Measurements from ENCODE around the gene CDYL. TPM values are rescaled to one million over a fixed set of nuclear protein-coding genes. Genes with fewer than 3 reads are reported as not detected.

Gene CDYL
- total and polyA plus RNA-seq, 2 of the 4 experiments (the other 2 are of a cell fraction), result 14.2 to 92.1 TPM

DNA sequence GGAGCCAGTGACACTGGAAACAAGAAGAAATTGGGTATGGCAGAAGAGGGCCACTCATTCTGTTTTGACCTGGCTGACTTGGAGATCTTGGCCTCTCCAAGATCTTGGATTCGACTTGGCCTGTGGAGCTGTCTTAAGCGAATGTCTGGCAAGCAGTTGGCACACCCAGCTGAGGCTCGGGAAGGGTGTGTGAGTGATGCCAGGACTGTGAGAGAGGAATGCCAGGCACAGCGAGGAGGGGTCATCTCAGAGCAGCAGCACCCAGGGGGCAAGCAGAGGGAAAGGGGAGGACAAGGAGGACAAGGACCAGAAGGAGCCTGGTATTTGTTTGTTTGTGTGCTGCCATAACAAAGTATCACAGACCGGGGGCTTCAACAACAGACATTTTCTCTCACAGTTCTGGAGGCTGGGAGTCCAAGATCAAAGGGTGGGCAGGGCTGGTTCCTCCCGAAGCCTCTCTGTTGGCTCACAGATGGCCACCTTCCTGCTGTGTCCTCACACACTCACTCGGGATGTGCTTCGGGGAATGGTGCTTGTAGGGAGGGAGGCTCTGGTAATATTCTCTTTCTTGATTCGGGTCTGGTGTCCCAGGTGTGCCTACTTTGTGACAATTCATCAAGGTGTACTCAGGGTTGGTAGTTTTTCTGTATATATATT is 194.7 kb downstream of the CDYL start (continued):
- TF ChIP-seq MAFK (IDR thresholded peaks at IDR 0.05; ENCODE audit: low read depth, low read length), result no peak

DNA sequence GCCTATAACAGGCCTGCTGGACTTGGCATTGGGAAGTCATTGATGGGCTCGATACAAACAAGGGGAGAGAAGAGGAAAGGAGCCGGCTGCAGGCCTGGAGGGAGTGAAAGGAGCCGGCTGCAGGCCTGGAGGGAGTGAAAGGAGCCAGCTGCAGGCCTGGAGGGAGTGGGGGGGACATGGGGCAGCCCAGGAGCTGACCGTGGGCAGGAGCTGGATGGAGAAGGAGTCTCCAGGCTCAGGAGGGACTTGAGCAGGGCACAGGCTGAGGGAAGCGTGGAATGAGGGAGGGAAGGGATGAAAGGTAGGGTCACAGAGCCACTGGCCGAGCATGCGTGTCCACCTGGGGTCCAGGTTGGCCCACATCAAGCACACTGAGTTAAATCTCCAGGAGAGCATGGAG is 195.6 kb downstream of the CDYL start:
- no peaks in the 10 kb centered on the region for H3K9me3 ChIP-seq (ENCODE audit: control insufficient read depth, insufficient read depth, low read length)
- no peak overlapping the region for H3K9ac ChIP-seq (ENCODE audit: low read depth, low read length)
- peak overlapping the region; percentile 52 for H2AFZ ChIP-seq (replicated peaks; ENCODE audit: low read length, poor library complexity)
- H2BK15ac ChIP-seq (ENCODE audit: low read depth, low read length), result no peak overlapping the region
- no peak for ATAC-seq (ENCODE audit: low read depth)
- no peak overlapping the region for H4K5ac ChIP-seq (ENCODE audit: low read depth, low read length)
- no peak overlapping the region for H3K4me3 ChIP-seq (ENCODE audit: insufficient read depth, low read depth, low read length)
- no peak overlapping the region for H2AK5ac ChIP-seq (ENCODE audit: low read depth, low read length)
- no peaks in the 10 kb centered on the region for H4K20me1 ChIP-seq (ENCODE audit: insufficient read depth, low read length)
- no peak overlapping the region for H2BK20ac ChIP-seq (ENCODE audit: low read depth, low read length)
- no peak overlapping the region for H3K56ac ChIP-seq (ENCODE audit: extremely low read depth, insufficient read depth, low read length)
- no peak overlapping the region for H3K4me2 ChIP-seq (ENCODE audit: low read depth, low read length)
- peaks cover 10% of the 10 kb centered on the region; the same call in 1 of the 2 replicates for H3K9me1 ChIP-seq (ENCODE audit: insufficient read depth, low read length)
- no peaks in the 10 kb centered on the region for H3K79me1 ChIP-seq (ENCODE audit: low read depth in 1 of 2, low read length in 2 of 2)
- no peak overlapping the region for H3K23ac ChIP-seq (ENCODE audit: low read depth, low read length)
- dilution Hi-C loops (cut with HindIII; ENCODE audit: low sequenced_read_pairs, unreplicated experiment), result no loop called here
- no peaks in the 10 kb centered on the region for H3K27me3 ChIP-seq (ENCODE audit: control insufficient read depth, insufficient read depth, low read length)
- H3K27ac ChIP-seq (ENCODE audit: insufficient read depth, low read length), result no peak overlapping the region
- POLR2A ChIA-PET (ENCODE audit: unreplicated experiment), result no interaction called here
- CTCF ChIA-PET, result no interaction called here
- H2AK9ac ChIP-seq (replicated peaks; ENCODE audit: low read depth, low read length, poor library complexity), result no peak overlapping the region
- DNase-seq, result no peak
- peak overlapping the region; percentile 21; the same call in 1 of the 2 replicates for H4K91ac ChIP-seq (ENCODE audit: insufficient read depth, low read depth, low read length)
- H2BK5ac ChIP-seq (ENCODE audit: low read depth, low read length, poor library complexity, severe bottlenecking), result no peak overlapping the region
- H3K14ac ChIP-seq (replicated peaks; ENCODE audit: low read depth, low read length), result no peak overlapping the region
- H3K36me3 ChIP-seq (ENCODE audit: control insufficient read depth, insufficient read depth, low read length), result no peaks in the 10 kb centered on the region
- 86% methylated on average over 1 of the region's 7 CpGs; no CpG with 5 or more reads in 1 of the 2 experiments for WGBS, 2 experiments (ENCODE audit: extremely low coverage in 2 of 2, insufficient read length in 1 of 2)
- H3K18ac ChIP-seq (ENCODE audit: low read depth, low read length), result no peak overlapping the region
- H3K4ac ChIP-seq (ENCODE audit: low read depth, low read length), result no peak overlapping the region
- peaks cover 14% of the 10 kb centered on the region; the same call in 1 of the 2 replicates for H3K4me1 ChIP-seq (ENCODE audit: control insufficient read depth, insufficient read depth, low read length)
- in situ Hi-C loops (cut with MboI; ENCODE audit: low sequenced_read_pairs), result no loop called here
- no TSS peak for BruUV-seq (replicated peaks)
- no peak overlapping the region for H4K8ac ChIP-seq (ENCODE audit: low read depth in 2 of 2, low read length in 2 of 2)
- no peak overlapping the region for H2BK120ac ChIP-seq (ENCODE audit: low read depth, low read length)
- intact Hi-C loops (cut with micrococcal nuclease), result no loop called here
- TF ChIP-seq BHLHE40 (IDR thresholded peaks at IDR 0.05; ENCODE audit: low read depth, low read length) (no peak), NFE2L2 (IDR thresholded peaks at IDR 0.05; ENCODE audit: low read depth, low read length) (no peak), CEBPB (IDR thresholded peaks at IDR 0.05; ENCODE audit: low read depth, low read length) (no peak), RAD21 (IDR thresholded peaks at IDR 0.05; ENCODE audit: low read length) (no peak), MXI1 (IDR thresholded peaks at IDR 0.05; ENCODE audit: borderline replicate concordance, low read depth, low read length) (no peak), SMC3 (IDR thresholded peaks at IDR 0.05; ENCODE audit: low read depth, low read length) (no peak), MAZ (IDR thresholded peaks at IDR 0.05; ENCODE audit: borderline replicate concordance, low read depth, low read length) (no peak), FOS (IDR thresholded peaks at IDR 0.05; ENCODE audit: low read depth, low read length) (no peak), CHD1 (IDR thresholded peaks at IDR 0.05; ENCODE audit: low read depth, low read length) (no peak), POLR2A (IDR thresholded peaks at IDR 0.05; ENCODE audit: low read depth, low read length) (no peak), MAFK (IDR thresholded peaks at IDR 0.05; ENCODE audit: low read depth, low read length) (no peak), RCOR1 (IDR thresholded peaks at IDR 0.05; ENCODE audit: insufficient replicate concordance, low read length) (no peak), RFX5 (IDR thresholded peaks at IDR 0.05; ENCODE audit: low read depth, low read length) (no peak)
- TF ChIP-seq, protein P1, sequence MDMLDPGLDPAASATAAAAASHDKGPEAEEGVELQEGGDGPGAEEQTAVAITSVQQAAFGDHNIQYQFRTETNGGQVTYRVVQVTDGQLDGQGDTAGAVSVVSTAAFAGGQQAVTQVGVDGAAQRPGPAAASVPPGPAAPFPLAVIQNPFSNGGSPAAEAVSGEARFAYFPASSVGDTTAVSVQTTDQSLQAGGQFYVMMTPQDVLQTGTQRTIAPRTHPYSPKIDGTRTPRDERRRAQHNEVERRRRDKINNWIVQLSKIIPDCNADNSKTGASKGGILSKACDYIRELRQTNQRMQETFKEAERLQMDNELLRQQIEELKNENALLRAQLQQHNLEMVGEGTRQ (IDR thresholded peaks at IDR 0.05; ENCODE audit: low read depth, low read length), result no peak
- TF ChIP-seq, protein P2, sequence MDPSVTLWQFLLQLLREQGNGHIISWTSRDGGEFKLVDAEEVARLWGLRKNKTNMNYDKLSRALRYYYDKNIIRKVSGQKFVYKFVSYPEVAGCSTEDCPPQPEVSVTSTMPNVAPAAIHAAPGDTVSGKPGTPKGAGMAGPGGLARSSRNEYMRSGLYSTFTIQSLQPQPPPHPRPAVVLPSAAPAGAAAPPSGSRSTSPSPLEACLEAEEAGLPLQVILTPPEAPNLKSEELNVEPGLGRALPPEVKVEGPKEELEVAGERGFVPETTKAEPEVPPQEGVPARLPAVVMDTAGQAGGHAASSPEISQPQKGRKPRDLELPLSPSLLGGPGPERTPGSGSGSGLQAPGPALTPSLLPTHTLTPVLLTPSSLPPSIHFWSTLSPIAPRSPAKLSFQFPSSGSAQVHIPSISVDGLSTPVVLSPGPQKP (IDR thresholded peaks at IDR 0.05; ENCODE audit: borderline replicate concordance, low read depth, low read length), result no peak

Data from IMR-90 (cell line).